ENCODE results near the gene ENTREP3.

DNA sequence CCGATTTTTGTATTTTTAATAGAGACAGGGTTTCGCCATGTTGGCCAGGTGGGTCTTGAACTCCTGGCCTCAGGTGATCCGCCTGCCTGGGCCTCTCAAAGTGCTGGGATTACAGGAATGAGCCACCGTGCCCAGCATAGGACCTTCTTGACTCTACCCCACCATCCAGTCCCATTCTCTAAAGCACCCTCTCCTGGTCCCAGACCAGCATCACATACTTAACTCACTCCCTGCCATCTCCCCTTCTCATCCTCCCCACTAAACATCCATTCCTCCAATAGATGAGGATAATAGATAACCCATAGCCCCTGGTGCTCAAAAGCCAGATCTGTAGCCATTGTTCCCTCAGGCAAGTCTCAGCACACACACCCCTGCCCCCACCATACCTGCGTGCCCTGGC lies 2.1 kb downstream of the ENTREP3 start:
- TF ChIP-seq, protein P1, sequence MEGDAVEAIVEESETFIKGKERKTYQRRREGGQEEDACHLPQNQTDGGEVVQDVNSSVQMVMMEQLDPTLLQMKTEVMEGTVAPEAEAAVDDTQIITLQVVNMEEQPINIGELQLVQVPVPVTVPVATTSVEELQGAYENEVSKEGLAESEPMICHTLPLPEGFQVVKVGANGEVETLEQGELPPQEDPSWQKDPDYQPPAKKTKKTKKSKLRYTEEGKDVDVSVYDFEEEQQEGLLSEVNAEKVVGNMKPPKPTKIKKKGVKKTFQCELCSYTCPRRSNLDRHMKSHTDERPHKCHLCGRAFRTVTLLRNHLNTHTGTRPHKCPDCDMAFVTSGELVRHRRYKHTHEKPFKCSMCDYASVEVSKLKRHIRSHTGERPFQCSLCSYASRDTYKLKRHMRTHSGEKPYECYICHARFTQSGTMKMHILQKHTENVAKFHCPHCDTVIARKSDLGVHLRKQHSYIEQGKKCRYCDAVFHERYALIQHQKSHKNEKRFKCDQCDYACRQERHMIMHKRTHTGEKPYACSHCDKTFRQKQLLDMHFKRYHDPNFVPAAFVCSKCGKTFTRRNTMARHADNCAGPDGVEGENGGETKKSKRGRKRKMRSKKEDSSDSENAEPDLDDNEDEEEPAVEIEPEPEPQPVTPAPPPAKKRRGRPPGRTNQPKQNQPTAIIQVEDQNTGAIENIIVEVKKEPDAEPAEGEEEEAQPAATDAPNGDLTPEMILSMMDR (IDR thresholded peaks at IDR 0.05) = no peak
- TF ChIP-seq POLR2A (IDR thresholded peaks at IDR 0.05) (no peak), POLR2AphosphoS5 (IDR thresholded peaks at IDR 0.05) (no peak)
